ENCODE results near the gene LHFPL6. TPM values are rescaled to one million over a fixed set of nuclear protein-coding genes. Genes with fewer than 3 reads are reported as not detected.

LHFPL6 gene
- total and polyA plus RNA-seq, 2 experiments from 2014 or later, result 7.8 to 9.5 TPM

DNA sequence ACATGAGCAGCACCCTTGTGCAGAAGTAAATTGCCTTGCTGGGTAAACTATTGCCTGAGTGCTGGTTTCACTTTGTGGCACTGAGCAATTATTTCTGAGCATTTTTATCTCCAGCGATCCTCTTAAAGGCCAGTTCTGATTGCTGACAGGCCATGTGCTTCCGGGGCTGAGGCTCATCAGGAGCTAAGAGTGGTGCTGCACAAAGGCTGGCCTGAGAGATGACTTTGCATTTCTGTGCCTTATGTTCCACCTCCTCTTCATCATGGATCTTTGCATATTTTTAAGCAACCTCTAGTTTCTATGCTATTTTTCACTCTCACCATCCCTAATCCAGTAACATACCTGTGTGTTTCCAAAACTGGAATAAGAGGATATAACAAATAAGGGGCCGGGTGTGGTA lies 34.9 kb upstream of the LHFPL6 start:
- Mint-ChIP-seq H3K4me1 (peaks cover 5% of the 10 kb centered on the region; the same call in 1 of the 3 replicates), H3K27me3 (ENCODE audit: insufficient read depth, low read depth, poor library complexity) (no peaks in the 10 kb centered on the region), H3K27ac (no peak overlapping the region), H3K36me3 (ENCODE audit: low read depth) (no peaks in the 10 kb centered on the region), H3K9me3 (peaks cover 3% of the 10 kb centered on the region; the same call in 1 of the 3 replicates), H3K4me3 (no peak overlapping the region)
- no peak overlapping the region for H3K27ac ChIP-seq (ENCODE audit: low read depth)
- DNase-seq (ENCODE audit: low spot score) (no peak), ATAC-seq (no peak)
- no peaks in the 10 kb centered on the region for H4K20me1 ChIP-seq (replicated peaks; ENCODE audit: insufficient read depth)
- no peaks in the 10 kb centered on the region for H3K36me3 ChIP-seq (ENCODE audit: insufficient read depth)
- TF ChIP-seq JUNB (IDR thresholded peaks at IDR 0.05; ENCODE audit: unreplicated experiment), result no peak
- no peak for TF ChIP-seq ETS1 (IDR thresholded peaks at IDR 0.05)
- TF ChIP-seq CTCF (conservative IDR thresholded peaks at IDR 0.05; ENCODE audit: low read depth in 2 of 2), result no peak
- no peak for TF ChIP-seq EZH2phosphoT487 (IDR thresholded peaks at IDR 0.05; ENCODE audit: unreplicated experiment)
- no peak for TF ChIP-seq ZNF331 (CRISPR knock-in tag; IDR thresholded peaks at IDR 0.05; ENCODE audit: low read depth)
- no peak for TF ChIP-seq NANOG (IDR thresholded peaks at IDR 0.05; ENCODE audit: borderline replicate concordance)
- no peak for TF ChIP-seq ZNF114 (CRISPR knock-in tag; IDR thresholded peaks at IDR 0.05)
- no peak for TF ChIP-seq STAT1 (IDR thresholded peaks at IDR 0.05; ENCODE audit: unreplicated experiment)
- TF ChIP-seq REST (IDR thresholded peaks at IDR 0.05; ENCODE audit: unreplicated experiment), result no peak
- TF ChIP-seq POLR2AphosphoS5 (IDR thresholded peaks at IDR 0.05; ENCODE audit: low read depth), result no peak
- no peak for TF ChIP-seq EZH2 (IDR thresholded peaks at IDR 0.05; ENCODE audit: low read depth, unreplicated experiment)
- TF ChIP-seq CREB1 (CRISPR knock-in tag; IDR thresholded peaks at IDR 0.05; ENCODE audit: low read depth), result no peak
- TF ChIP-seq, protein P1, sequence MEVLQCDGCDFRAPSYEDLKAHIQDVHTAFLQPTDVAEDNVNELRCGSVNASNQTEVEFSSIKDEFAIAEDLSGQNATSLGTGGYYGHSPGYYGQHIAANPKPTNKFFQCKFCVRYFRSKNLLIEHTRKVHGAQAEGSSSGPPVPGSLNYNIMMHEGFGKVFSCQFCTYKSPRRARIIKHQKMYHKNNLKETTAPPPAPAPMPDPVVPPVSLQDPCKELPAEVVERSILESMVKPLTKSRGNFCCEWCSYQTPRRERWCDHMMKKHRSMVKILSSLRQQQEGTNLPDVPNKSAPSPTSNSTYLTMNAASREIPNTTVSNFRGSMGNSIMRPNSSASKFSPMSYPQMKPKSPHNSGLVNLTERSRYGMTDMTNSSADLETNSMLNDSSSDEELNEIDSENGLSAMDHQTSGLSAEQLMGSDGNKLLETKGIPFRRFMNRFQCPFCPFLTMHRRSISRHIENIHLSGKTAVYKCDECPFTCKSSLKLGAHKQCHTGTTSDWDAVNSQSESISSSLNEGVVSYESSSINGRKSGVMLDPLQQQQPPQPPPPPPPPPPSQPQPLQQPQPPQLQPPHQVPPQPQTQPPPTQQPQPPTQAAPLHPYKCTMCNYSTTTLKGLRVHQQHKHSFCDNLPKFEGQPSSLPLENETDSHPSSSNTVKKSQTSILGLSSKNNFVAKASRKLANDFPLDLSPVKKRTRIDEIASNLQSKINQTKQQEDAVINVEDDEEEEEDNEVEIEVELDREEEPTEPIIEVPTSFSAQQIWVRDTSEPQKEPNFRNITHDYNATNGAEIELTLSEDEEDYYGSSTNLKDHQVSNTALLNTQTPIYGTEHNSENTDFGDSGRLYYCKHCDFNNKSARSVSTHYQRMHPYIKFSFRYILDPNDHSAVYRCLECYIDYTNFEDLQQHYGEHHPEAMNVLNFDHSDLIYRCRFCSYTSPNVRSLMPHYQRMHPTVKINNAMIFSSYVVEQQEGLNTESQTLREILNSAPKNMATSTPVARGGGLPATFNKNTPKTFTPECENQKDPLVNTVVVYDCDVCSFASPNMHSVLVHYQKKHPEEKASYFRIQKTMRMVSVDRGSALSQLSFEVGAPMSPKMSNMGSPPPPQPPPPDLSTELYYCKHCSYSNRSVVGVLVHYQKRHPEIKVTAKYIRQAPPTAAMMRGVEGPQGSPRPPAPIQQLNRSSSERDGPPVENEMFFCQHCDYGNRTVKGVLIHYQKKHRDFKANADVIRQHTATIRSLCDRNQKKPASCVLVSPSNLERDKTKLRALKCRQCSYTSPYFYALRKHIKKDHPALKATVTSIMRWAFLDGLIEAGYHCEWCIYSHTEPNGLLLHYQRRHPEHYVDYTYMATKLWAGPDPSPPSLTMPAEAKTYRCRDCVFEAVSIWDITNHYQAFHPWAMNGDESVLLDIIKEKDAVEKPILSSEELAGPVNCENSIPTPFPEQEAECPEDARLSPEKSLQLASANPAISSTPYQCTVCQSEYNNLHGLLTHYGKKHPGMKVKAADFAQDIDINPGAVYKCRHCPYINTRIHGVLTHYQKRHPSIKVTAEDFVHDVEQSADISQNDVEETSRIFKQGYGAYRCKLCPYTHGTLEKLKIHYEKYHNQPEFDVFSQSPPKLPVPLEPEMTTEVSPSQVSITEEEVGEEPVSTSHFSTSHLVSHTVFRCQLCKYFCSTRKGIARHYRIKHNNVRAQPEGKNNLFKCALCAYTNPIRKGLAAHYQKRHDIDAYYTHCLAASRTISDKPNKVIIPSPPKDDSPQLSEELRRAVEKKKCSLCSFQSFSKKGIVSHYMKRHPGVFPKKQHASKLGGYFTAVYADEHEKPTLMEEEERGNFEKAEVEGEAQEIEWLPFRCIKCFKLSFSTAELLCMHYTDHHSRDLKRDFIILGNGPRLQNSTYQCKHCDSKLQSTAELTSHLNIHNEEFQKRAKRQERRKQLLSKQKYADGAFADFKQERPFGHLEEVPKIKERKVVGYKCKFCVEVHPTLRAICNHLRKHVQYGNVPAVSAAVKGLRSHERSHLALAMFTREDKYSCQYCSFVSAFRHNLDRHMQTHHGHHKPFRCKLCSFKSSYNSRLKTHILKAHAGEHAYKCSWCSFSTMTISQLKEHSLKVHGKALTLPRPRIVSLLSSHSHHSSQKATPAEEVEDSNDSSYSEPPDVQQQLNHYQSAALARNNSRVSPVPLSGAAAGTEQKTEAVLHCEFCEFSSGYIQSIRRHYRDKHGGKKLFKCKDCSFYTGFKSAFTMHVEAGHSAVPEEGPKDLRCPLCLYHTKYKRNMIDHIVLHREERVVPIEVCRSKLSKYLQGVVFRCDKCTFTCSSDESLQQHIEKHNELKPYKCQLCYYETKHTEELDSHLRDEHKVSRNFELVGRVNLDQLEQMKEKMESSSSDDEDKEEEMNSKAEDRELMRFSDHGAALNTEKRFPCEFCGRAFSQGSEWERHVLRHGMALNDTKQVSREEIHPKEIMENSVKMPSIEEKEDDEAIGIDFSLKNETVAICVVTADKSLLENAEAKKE (CRISPR knock-in tag; IDR thresholded peaks at IDR 0.05), result no peak
- H3K9me2 ChIP-seq (ENCODE audit: insufficient read depth), result no peaks in the 10 kb centered on the region
- H3K4me1 ChIP-seq (ENCODE audit: insufficient read depth), result peaks cover 5% of the 10 kb centered on the region; the same call in 1 of the 2 replicates
- peak overlapping the region; percentile 84 for H2AFZ ChIP-seq
- H3K79me2 ChIP-seq (replicated peaks; ENCODE audit: insufficient read depth), result no peaks in the 10 kb centered on the region
- H3K4me3 ChIP-seq, result no peak overlapping the region
- no peak overlapping the region for H3K4me2 ChIP-seq
- no peaks in the 10 kb centered on the region for H3F3A ChIP-seq (replicated peaks; ENCODE audit: low read depth)
- H3K27me3 ChIP-seq (ENCODE audit: insufficient read depth), result no peaks in the 10 kb centered on the region

Data from GM23338 (cell line).